ENCODE results near the gene TPI1. TPM values are rescaled to one million over a fixed set of nuclear protein-coding genes. Genes with fewer than 3 reads are reported as not detected.

TPI1 gene
- total and polyA plus RNA-seq, 2 of the 8 experiments (the other 6 are each of a cell fraction or from before 2014, with no cell fraction given): 910 to 3,018 TPM

DNA sequence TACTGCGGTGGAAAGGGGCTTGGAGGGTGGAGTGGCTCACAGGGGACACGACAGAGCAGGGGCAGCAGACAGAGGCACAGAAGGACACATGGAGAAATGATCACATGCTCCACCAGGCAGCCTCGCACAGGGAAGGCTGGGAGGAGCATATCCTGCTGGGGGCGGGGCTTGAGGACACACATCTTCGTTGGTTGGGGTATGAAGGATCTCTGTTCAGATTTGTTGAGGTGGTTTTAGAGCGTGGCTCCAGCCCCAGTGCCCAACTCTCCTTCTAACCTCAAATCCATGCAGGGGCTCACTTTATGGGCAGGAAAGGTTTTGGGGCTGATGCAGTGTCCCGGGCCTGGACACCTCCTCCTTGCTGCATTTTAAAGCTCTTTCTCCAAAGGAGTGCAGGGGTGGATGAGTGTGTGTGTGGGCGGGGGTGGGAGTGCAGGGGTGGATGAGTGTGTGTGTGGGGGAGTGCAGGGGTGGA lies 39.9 kb upstream of the TPI1 start (continued):
- TF ChIP-seq BCL11A (IDR thresholded peaks at IDR 0.05; ENCODE audit: low read depth in 2 of 2, low read length in 2 of 2) (no peak), BRCA1 (IDR thresholded peaks at IDR 0.05; ENCODE audit: low read depth, low read length) (no peak)

All from H1 (cell line).